Measurements from ENCODE around the gene RPRD1B. TPM values are rescaled to one million over a fixed set of nuclear protein-coding genes. Genes with fewer than 3 reads are reported as not detected.

Gene RPRD1B
- total and polyA plus RNA-seq, 4 donors: 5.8 to 34.3 (median 29.4) TPM

DNA sequence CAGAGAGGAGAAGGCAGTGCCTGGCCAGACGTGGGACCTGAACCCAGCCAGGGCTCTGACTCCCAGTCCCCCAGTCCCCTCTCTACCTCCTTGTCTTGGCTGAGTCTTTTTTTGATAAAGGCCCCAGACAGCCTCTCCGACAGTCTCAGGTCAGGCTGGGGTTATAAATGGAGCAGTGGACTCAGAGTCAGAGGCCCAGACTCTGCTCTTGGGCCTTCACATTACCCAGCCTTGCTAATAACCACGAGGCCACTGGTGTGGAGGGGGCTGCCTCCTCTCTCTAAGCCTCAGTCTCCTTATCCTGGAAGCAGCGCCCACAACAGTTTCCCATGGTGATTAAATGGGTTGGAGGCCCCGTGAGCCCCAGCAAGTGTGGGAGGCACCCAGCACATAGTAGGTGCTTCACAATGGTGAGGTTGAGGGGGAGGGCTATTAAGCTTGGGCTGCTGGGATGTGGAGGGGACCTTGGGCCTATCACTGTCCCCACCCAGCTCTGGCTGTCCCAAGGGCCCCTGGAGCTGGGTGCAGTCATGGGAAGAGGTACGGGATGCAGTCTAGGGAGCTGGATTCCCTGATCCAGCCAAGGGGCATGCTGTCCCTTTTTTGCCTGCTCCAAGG, 95.8 kb downstream of the RPRD1B start:
- 89% methylated on average over 6 of the region's 6 CpGs for WGBS
- peaks cover 5 to 59% (median 38%) of the 10 kb centered on the region in 4 donors for H3K36me3 ChIP-seq (ENCODE audit: control insufficient read depth in 4 of 4, insufficient read depth in 3 of 4, low read depth in 1 of 4, low read length in 3 of 4)
- no peaks in the 10 kb centered on the region for H3K27me3 ChIP-seq (ENCODE audit: control insufficient read depth in 4 of 4, insufficient read depth in 4 of 4, low read length in 3 of 4)
- H3K27ac ChIP-seq (ENCODE audit: low read depth in 1 of 2, low read length in 2 of 2): peak overlapping the region in 1 of 2 donors; percentile 92
- peaks cover 7 to 28% (median 16%) of the 10 kb centered on the region in 4 donors for H3K4me1 ChIP-seq (ENCODE audit: control insufficient read depth in 4 of 4, insufficient read depth in 4 of 4, low read length in 3 of 4)
- no peak overlapping the region for H3K4me3 ChIP-seq (ENCODE audit: low read depth in 1 of 3, low read length in 3 of 3)
- H3K9ac ChIP-seq (ENCODE audit: low read depth in 1 of 2, low read length in 2 of 2): no peak overlapping the region
- no peaks in the 10 kb centered on the region for H3K9me3 ChIP-seq (ENCODE audit: control insufficient read depth in 4 of 4, low read length in 3 of 4)
- no peak for TF ChIP-seq FOXA2 (IDR thresholded peaks at IDR 0.05)
- no peak for TF ChIP-seq EGR1 (IDR thresholded peaks at IDR 0.05; ENCODE audit: low read depth in 2 of 2)
- TF ChIP-seq, protein P1, sequence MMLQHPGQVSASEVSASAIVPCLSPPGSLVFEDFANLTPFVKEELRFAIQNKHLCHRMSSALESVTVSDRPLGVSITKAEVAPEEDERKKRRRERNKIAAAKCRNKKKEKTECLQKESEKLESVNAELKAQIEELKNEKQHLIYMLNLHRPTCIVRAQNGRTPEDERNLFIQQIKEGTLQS (IDR thresholded peaks at IDR 0.05): no peak
- no peak for TF ChIP-seq TAF1 (conservative IDR thresholded peaks at IDR 0.05)
- no peak for TF ChIP-seq RXRA (IDR thresholded peaks at IDR 0.05)
- no peak for TF ChIP-seq GABPA (IDR thresholded peaks at IDR 0.05 in 1 of 2, conservative IDR thresholded peaks at IDR 0.05 in 1 of 2)
- no peak for TF ChIP-seq NR2F2 (IDR thresholded peaks at IDR 0.05)
- TF ChIP-seq HNF4A (conservative IDR thresholded peaks at IDR 0.05): no peak
- no peak for TF ChIP-seq FOXA1 (IDR thresholded peaks at IDR 0.05)
- TF ChIP-seq SP1 (IDR thresholded peaks at IDR 0.05): no peak
- no peak for DNase-seq (ENCODE audit: low spot score)

DNA sequence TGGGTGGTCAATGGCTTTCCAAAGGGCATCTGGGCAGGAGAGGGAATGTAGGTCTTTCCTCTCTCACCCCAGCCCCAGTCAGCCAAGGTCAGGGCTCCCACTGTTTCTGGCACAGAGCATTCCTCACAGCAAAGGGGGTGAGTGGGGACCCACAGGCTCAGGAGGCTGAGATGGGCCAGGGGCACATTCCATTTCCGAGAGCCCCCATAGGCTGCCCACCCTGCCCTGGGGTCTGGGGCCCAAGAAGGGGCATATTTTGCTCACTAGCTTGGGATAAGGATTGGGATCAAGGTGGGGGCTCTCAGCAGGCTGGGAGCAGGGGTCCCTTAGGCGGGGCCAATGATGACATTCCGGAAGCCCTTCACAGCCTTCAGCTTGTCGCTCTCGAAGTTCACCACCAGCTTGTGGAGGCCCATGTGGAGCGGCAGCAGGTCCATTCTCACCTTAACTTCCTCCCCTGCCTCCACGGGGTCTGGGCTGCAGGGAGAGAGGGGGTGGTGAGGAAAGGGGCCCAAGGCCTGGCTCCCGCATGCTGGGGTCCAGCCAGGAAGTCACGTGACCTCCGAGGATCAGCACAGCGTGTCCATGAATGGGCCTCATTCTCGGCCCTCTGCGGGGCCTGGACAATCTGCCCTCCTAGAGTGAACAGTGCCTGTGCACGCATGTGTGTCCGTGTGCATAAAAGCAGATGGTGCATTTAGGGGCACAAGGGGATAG, 96.5 kb downstream of the RPRD1B start:
- peak overlapping the region in 1 of 2 donors; percentile 92 for H3K27ac ChIP-seq (ENCODE audit: low read depth in 1 of 2, low read length in 2 of 2)
- no peak overlapping the region for H3K9ac ChIP-seq (ENCODE audit: low read depth in 1 of 2, low read length in 2 of 2)
- peaks cover 6 to 27% (median 16%) of the 10 kb centered on the region in 4 donors for H3K4me1 ChIP-seq (ENCODE audit: control insufficient read depth in 4 of 4, insufficient read depth in 4 of 4, low read length in 3 of 4)
- H3K36me3 ChIP-seq (ENCODE audit: control insufficient read depth in 4 of 4, insufficient read depth in 3 of 4, low read depth in 1 of 4, low read length in 3 of 4): peaks cover 5 to 66% (median 43%) of the 10 kb centered on the region in 4 donors
- no peaks in the 10 kb centered on the region for H3K27me3 ChIP-seq (ENCODE audit: control insufficient read depth in 4 of 4, insufficient read depth in 4 of 4, low read length in 3 of 4)
- H3K4me3 ChIP-seq (ENCODE audit: low read depth in 1 of 3, low read length in 3 of 3): no peak overlapping the region
- TF ChIP-seq, protein P2, sequence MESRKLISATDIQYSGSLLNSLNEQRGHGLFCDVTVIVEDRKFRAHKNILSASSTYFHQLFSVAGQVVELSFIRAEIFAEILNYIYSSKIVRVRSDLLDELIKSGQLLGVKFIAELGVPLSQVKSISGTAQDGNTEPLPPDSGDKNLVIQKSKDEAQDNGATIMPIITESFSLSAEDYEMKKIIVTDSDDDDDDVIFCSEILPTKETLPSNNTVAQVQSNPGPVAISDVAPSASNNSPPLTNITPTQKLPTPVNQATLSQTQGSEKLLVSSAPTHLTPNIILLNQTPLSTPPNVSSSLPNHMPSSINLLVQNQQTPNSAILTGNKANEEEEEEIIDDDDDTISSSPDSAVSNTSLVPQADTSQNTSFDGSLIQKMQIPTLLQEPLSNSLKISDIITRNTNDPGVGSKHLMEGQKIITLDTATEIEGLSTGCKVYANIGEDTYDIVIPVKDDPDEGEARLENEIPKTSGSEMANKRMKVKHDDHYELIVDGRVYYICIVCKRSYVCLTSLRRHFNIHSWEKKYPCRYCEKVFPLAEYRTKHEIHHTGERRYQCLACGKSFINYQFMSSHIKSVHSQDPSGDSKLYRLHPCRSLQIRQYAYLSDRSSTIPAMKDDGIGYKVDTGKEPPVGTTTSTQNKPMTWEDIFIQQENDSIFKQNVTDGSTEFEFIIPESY (IDR thresholded peaks at IDR 0.05): no peak
- TF ChIP-seq, protein P3, sequence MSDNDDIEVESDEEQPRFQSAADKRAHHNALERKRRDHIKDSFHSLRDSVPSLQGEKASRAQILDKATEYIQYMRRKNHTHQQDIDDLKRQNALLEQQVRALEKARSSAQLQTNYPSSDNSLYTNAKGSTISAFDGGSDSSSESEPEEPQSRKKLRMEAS (IDR thresholded peaks at IDR 0.05): no peak
- TF ChIP-seq EGR1 (IDR thresholded peaks at IDR 0.05; ENCODE audit: low read depth in 2 of 2): no peak
- no peak for TF ChIP-seq SP1 (IDR thresholded peaks at IDR 0.05)
- no peak for TF ChIP-seq RAD21 (IDR thresholded peaks at IDR 0.05)
- TF ChIP-seq JUND (IDR thresholded peaks at IDR 0.05): no peak
- no peak for TF ChIP-seq HNF4G (IDR thresholded peaks at IDR 0.05)
- TF ChIP-seq RXRA (IDR thresholded peaks at IDR 0.05): no peak
- TF ChIP-seq, protein P4, sequence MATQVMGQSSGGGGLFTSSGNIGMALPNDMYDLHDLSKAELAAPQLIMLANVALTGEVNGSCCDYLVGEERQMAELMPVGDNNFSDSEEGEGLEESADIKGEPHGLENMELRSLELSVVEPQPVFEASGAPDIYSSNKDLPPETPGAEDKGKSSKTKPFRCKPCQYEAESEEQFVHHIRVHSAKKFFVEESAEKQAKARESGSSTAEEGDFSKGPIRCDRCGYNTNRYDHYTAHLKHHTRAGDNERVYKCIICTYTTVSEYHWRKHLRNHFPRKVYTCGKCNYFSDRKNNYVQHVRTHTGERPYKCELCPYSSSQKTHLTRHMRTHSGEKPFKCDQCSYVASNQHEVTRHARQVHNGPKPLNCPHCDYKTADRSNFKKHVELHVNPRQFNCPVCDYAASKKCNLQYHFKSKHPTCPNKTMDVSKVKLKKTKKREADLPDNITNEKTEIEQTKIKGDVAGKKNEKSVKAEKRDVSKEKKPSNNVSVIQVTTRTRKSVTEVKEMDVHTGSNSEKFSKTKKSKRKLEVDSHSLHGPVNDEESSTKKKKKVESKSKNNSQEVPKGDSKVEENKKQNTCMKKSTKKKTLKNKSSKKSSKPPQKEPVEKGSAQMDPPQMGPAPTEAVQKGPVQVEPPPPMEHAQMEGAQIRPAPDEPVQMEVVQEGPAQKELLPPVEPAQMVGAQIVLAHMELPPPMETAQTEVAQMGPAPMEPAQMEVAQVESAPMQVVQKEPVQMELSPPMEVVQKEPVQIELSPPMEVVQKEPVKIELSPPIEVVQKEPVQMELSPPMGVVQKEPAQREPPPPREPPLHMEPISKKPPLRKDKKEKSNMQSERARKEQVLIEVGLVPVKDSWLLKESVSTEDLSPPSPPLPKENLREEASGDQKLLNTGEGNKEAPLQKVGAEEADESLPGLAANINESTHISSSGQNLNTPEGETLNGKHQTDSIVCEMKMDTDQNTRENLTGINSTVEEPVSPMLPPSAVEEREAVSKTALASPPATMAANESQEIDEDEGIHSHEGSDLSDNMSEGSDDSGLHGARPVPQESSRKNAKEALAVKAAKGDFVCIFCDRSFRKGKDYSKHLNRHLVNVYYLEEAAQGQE (IDR thresholded peaks at IDR 0.05): no peak
- TF ChIP-seq TAF1 (conservative IDR thresholded peaks at IDR 0.05): no peak
- TF ChIP-seq FOXA2 (IDR thresholded peaks at IDR 0.05): no peak
- TF ChIP-seq FOXA1 (IDR thresholded peaks at IDR 0.05): no peak
- TF ChIP-seq, protein P1 (IDR thresholded peaks at IDR 0.05): no peak
- no peak for TF ChIP-seq GABPA (IDR thresholded peaks at IDR 0.05 in 1 of 2, conservative IDR thresholded peaks at IDR 0.05 in 1 of 2)
- no peak for TF ChIP-seq YY1 (IDR thresholded peaks at IDR 0.05)
- TF ChIP-seq HNF4A (conservative IDR thresholded peaks at IDR 0.05): no peak
- H3K9me3 ChIP-seq (ENCODE audit: control insufficient read depth in 4 of 4, low read length in 3 of 4): no peaks in the 10 kb centered on the region
- 91% methylated on average over 15 of the region's 15 CpGs for WGBS
- no peak for DNase-seq (ENCODE audit: low spot score)
